ENCODE measurements around the gene DPP6.

GRCh38 chr7:154910125-154910524, 857.9 kb downstream of the DPP6 start:
- no peak for TF ChIP-seq CTCF (optimal IDR thresholded peaks at IDR 0.05 in 1 of 3, IDR thresholded peaks at IDR 0.05 in 1 of 3, conservative IDR thresholded peaks at IDR 0.05 in 1 of 3; ENCODE audit: extremely low read depth in 1 of 3, insufficient read depth in 2 of 3, low read length in 3 of 3)
- no peak for TF ChIP-seq EZH2 (IDR thresholded peaks at IDR 0.05; ENCODE audit: low read length)

Measured in keratinocyte (primary cell).